SIG-M5 (cell line): ENCODE measurements around the gene MLF2.
"Not testable (repeated sequence)": the region's sequence is repeated elsewhere in the genome, so short reads cannot be mapped to it uniquely, and the experiment has no call there.

ENCODE experiments used
- DNase-seq: peaks from one replicate; lab custom pipeline; 2025; lab: John Stamatoyannopoulos, UW

The MLF2 gene

GRCh38 chr12:6734506-6735387 is 18.2 kb downstream of the MLF2 start:
- no peak for DNase-seq

DNA sequence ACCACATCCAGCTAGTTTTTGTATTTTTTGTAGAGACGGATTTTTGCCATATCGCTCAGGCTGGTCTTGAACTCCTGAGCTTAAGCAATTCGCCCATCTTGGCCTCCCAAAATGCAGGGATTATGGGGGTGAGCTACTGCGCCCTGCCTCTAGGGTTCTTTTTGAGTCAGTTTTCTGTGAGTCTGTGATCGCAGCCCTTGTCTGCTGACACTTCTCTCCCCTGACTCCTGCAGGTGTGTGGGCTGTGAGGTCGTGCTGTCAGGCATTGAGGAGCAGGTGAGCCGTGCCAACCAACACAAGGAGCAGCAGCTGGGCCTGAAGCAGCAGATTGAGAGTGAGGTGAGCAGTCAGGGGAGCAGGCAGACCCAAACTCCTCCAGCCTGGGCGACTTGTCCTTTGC is 22.8 kb downstream of the MLF2 start:
- DNase-seq = no peak

- DNase-seq = no peak
Measured at GRCh38 chr12:6729186-6729585, 23.8 kb downstream of the MLF2 start.

DNA sequence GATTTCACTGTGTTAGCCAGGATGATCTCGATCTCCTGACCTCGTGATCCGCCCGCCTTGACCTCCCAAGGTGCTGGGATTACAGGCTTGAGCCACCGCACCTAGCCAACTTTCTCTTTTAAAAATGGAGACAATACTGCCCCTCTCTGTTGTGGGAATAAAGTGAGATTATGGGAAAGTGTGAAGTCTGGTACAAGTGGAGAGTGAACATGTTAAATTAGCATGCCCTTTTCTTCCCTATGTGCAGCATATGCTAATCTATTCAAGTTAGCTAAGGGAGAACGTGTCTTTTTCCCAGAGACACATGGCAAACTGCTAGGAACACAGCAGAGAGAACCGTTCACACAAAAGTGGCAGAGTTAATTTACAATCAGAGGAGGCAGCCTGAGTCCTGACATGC is 27.6 kb downstream of the MLF2 start:
- no peak for DNase-seq

- DNase-seq = peak; percentile 52
Measured at GRCh38 chr12:6724409-6724797, 28.5 kb downstream of the MLF2 start.

DNA sequence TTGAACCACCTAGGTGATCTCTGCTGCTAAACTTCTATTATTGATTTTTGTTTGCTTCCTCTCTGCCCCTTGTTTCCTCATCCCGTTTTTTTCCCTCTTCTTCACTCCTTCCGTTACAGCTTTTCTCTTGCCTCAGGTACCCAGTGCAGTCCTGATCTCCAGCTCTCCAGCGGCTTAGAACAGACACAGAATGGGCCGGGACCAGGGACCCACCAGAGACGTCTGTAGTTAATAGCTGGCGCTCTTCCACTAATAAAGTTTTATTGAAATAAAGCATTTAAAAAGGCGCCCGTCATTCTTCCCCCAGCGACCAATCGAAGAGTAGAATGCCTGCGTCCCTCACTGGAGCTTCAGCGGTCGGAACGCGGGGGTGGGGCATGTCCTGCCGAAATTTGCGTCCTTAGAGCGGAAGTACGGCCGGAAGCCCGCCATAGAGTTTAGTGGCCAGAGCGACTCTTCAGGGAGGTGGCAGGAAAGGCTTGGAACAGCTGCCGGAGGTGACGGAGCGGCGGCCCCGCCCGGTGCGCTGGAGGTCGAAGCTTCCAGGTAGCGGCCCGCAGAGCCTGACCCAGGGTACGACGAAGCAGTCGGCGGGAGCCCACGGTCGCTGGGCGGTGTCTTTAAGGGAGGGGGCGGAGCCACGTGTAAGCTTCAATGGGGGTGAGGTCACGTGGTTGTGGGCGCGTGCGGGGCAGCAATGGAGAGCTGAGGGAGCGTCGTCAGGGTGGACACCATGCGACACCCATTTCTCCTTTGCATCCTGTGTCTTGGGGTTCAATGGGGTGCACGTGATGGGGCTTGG is 29.1 kb downstream of the MLF2 start, which contains the start of gene COPS7A:
Gene COPS7A, plus strand, starts transcription at position 440 of the 802 bp plus-strand sequence. CDS start 611 bp downstream, outside the sequence.
- DNase-seq = peak; percentile 97

DNA sequence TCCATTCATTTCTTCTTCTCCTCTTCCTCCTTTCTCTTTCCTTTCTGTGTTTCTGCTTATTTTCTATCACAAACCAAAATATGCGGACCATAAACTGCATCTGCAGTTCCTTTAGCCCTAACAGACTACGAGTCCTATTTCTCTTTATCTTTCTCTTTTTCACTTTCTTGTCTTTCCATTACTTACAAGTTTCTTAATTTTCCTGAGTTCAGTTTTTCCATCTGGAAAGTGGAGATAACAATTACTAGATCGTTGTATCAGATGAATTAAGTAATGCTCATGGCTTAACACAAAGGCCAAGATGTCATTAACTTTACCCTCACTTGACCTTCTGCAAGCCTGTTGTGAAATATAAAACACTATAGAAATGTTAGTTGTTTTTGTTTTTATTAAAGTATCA is 30.1 kb downstream of the MLF2 start:
- no peak for DNase-seq

DNA sequence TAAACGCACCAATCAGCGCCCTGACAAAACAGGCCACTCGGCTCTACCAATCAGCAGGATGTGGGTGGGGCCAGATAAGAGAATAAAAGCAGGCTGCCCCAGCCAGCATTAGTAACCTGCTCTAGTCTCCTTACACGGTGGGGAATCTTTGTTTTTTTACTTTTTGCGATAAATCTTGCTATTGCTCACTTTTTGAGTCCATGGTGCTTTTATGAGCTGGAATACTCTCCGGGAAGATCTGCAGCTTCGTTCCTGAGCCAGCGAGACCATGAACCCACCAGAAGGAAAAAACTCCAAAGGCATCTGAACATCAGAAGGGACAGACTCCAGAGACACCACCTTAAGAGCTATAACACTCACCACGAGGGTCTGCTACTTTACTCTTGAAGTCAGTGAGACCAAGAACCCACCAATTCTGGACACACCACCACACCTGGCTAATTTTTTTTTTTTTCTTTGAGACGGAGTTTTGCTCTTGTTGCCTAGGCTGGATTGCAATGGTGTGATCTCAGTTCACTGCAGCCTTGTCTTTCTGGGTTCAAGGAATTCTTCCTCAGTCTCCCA is 36.0 kb downstream of the MLF2 start:
- no peak for DNase-seq

DNA sequence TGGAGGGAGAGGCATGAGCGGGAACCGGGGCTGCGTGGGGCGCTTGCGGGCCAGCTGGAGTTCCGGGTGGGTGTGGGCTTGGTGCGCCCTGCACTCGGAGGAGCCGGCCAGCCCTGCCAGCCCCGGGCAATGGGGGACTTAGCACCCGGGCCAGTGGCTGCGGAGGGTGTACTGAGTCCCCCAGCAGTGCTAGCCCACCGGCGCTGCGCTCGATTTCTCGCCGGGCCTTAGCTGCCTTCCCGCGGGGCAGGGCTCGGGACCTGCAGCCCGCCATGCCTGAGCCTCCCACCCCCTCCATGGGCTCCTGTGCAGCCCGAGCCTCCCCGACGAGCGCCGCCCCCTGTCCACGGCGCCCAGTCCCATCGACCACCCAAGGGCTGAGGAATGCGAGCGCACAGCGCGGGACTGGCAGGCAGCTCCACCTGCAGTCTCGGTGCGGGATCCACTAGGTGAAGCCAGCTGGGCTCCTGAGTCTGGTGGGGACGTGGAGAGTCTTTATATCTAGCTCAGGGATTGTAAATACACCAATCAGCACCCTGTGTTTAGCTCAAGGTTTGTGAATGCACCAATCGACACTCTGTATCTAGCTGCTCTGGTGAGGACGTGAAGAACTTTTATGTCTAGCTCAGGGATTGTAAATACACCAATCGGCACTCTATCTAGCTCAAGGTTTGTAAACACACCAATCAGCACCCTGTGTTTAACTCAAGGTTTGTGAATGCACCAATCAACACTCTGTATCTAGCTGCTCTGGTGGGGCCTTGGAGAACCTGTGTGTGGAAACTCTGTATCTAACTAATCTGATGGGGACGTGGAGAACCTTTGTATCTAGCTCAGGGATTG is 36.7 kb downstream of the MLF2 start:
- DNase-seq = not testable (repeated sequence)

DNA sequence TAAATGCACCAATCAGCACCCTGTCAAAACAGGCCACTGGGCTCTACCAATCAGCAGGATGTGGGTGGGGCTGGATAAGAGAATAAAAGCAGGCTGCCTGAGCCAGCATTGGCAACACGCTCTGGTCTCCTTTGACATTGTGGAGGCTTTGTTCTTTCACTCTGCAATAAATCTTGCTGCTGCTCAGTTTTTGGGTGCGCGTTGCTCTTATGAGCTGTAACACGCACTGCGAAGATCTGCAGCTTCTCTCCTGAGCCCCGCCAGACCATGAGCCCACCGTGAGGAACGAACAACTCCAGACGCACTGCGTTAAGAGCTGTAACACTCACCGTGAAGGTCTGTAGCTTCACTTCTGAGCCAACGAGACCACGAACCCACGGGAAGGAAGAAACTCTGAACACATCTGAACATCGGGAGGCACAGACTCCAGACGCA is 44.0 kb downstream of the MLF2 start:
- no peak for DNase-seq

- DNase-seq = not testable (repeated sequence)
Measured at GRCh38 chr12:6708351-6708750, 44.6 kb downstream of the MLF2 start.

- no peak for DNase-seq
Measured at GRCh38 chr12:6703631-6704030, 49.3 kb downstream of the MLF2 start.

GRCh38 chr12:6701078-6701768 is 51.7 kb downstream of the MLF2 start:
- no peak for DNase-seq

DNA sequence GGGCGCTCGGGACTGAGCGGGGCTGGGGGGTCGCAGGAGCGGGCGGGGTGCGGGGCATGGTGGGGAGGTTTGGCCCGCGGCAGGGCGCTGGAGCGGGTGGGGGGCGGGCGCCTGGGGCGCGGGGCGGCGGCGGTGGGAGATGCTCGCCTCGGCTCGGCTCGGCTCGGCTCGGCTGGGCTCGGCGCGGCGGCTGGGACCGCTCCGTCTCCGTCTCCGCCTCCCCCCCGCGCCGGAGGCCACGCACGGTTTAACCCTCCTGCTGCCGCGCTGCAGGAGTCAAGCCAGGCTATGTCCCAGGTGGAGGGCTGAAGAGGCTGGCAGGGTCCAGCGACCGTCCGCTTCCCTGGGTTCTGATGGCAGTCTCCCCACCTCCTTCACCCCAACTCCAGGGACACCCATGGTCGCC is 52.3 kb downstream of the MLF2 start, which contains the start of gene PIANP:
Gene PIANP, minus strand, starts transcription at position 170 of the 406 bp plus-strand sequence. CDS start 2,754 bp downstream, outside the sequence.
- DNase-seq = no peak

DNA sequence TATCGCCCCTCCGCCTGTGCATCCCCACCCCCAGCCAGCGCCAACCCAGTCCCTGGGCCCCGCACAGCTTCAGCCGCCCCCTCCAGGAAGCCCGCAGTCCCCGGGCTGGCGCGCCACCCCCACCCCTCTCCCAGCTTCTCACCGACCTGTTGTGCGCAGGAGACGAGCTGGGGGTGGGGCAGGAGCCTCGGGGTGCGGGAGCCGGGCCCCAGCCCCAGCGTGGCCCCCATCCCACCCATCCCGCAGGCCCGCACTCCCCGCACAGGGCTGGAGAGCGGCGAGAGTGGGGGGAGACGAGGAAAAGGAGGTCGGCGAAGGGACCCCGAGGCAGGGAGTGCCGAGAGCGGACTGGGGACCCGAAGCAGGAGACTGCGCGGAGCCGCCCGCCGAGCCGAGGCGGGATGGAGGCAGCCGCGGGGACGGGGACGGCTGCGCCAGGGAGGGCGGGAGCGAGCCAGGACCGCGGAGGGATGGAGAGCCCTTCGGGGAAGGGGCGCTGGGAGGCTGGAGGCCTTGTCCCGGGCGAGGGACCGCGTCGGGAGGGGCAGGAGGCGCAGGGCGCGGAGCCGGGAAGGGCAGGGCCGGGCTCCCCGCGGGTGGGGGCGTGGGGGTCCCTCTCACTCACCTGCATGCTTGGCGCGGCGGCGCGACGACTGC is 52.8 kb downstream of the MLF2 start:
- no peak for DNase-seq

DNA sequence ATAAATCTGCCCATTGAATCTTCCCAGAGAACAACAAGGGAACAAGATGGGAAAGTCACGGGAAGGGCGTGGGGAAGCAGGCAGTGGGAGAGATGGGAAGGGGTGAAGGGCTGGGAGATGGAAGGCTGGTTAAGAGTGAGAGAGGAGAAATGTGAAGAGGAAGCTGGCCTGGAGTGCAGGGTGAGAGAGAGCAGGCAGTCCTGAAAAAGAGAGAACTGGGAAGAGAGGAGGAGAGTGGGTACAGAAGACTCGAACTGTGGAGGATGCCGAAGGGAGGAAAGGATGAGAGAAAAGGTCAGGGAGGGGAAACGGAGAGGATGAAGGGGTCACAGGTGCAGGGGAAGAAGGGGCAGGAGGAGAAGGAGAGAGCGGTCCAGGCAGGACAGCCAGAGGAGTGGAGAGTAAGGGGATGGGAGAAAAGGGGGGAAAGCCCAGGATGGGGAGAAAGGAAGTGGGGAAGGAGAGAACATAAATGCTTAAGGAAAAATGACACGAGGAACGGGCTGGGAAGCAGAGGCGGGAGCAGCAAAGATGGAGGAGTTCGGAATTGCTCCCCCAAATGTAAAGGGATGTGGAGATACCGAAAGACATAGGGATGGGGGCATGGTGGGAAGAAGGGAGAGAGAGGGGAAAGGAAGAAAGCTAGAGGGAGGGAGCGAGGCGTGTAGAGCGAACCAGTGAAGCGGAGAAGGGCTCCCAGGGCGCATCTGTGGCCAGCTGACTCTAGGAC is 53.5 kb downstream of the MLF2 start:
- no peak for DNase-seq

- no peak for DNase-seq
Measured at GRCh38 chr12:6698352-6699046, 54.4 kb downstream of the MLF2 start.
